GM21526 (cell line): ENCODE measurements around the gene ADAM10.

Experiments
- ATAC-seq: cut with Tn5 transposase; IDR thresholded peaks from one replicate; pipeline ENCODE4 v1.9.1; 2021; ENCODE audit warnings: moderate library complexity; ENCODE audit not compliant: unreplicated experiment, low FRiP score

Gene ADAM10

DNA sequence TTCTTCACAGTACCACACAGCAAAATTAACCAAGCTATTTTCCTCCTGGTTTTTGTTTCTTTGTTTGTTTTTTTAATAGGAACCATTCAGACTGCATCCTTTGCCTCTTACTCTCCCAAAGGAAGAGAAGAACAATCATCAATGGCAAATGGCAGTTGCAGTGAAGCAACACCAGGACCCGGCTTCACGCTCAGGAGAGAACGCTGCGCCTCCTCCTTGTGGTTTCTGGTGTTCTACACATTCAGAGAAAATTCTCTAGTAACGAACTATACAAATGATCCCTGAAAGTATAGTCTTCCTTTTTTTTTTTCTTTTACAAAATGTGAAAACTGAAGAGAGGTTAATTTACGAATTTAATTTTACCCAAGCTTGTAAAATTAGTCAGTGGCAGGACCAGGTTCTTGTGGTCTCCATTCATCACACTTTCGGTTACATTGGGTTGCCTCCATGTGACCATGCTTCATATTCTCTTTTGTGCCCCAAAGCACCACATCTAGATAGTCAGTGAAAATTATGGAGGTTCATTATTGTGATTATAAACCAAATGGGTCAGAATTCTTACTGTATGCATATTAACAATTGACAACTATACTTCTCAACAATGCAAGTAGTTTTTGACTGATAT is 11.0 kb upstream of the ADAM10 start:
- no peak for ATAC-seq

DNA sequence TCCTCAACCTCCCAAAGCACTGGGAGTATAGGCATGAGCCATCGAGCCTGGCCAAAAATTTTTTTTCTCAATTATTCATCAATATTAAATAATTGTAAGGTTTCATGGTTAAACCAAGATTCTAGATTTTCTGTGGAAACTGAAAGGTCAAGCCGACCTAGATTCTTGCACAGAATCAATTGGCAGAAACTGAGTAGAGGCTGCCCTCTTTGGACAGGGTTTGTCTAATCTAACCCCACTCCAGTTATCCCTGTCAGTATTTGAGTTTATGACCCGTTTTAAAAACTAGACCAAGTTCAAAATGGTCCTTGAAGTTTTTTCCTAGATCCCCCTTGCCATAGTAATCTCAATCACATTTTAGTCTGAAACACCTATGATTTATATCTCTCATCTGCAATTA is 8.6 kb upstream of the ADAM10 start:
- no peak for ATAC-seq

DNA sequence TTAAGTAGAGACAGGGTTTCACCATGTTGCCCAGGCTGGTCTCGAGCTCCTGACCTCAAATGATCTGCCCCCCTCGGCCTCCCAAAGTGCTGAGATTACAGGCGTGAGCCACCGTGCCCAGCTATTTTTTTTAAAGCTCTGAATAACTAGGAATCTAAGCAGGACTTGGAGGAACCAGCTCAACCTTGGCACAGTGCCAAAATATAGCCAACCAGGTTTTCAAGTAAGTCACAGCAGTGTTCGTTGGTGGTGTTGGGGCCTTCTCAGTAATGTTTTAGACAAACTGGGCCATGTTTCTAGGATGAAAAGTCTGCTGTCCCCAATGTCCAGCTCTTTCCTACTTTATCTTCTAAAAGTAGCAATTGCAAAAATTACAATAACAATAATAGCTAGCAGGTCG is 6.4 kb upstream of the ADAM10 start:
- ATAC-seq = no peak

GRCh38 chr15:58755350-58755749 is 5.8 kb upstream of the ADAM10 start:
- ATAC-seq = no peak

DNA sequence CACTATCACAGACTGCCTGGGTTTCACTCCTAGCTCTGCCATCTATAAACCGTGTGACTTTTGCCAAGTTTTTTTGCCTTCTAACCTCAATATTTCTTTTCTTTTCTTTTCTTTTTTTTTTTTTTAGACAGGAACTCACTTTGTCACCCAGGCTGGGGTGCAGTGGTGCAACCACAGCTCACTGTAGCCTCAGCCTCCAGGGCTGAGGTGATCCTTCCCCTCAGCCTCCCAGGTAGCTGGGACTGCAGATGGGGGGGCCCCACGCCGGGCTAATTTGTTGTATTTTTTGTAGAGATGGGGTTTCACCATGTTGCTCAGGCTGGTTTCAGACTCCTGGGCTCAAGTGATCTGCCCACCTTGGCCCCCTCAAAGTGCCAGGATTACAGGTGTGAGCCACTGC is 3.2 kb upstream of the ADAM10 start:
- ATAC-seq = no peak

- ATAC-seq = peak; percentile 38
Observed at GRCh38 chr15:58748852-58749531, 515 bp downstream of the ADAM10 start.

GRCh38 chr15:58748040-58748851 is 1.3 kb downstream of the ADAM10 start:
- peak; percentile 7 for ATAC-seq

DNA sequence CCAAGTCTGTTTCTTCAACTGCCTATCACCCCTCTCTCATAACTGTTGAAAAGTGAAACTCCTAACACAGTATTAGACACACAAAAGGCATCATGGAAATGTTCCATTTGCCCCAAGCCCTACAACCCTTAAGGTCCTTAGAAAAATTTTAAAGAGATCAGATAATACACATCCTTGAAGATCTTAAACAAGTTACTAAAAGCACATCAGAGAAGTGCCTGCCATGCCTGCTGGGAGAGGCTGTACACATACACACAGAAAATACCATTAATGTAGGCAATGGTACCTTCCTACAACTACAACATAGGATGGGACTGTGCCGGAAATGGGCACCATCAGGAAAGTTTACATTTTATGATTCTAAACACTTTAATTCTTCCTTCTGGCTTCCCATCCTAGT is 3.3 kb downstream of the ADAM10 start:
- no peak for ATAC-seq

GRCh38 chr15:58742819-58743502 is 6.5 kb downstream of the ADAM10 start:
- ATAC-seq = no peak

DNA sequence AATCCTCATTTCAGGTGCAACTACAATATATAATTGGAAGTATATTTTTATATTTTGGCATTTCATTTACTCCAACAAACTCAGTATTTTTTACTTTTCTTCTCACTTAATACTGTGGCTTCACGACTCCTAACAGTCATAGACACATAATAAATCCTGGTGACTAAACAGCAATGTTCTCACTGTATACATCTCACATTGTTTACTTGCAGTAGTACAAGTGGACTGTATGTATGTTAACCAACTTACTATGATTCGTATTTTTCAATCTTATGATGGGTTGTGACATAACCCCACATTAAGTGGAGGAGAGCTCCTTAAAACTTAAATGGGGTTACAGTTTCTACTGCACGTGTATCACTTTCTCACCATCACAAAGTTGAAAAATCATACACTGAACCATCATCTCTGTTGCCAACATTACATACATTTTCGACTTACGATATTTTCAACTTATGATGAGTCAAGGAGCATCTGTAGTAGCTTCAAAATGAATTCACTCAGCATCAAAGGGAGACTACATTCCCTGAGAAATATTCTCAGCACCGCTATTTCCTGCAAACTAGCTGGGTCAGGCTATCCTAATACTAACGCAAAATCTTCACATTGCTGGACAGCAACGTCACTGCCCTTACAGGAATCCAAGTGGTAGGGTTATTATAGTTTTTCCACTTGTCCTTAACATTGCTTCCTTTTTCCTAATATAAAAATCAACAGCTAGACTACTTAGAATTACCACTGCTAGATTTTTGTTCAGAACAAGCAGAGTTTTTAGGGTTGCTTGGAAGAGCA is 7.3 kb downstream of the ADAM10 start:
- ATAC-seq = no peak

GRCh38 chr15:58741032-58741431 is 8.5 kb downstream of the ADAM10 start:
- no peak for ATAC-seq

GRCh38 chr15:58740436-58740835 is 9.1 kb downstream of the ADAM10 start:
- ATAC-seq = no peak

GRCh38 chr15:58738046-58738707 is 11.3 kb downstream of the ADAM10 start:
- ATAC-seq = no peak

- ATAC-seq = no peak
Observed at GRCh38 chr15:58737298-58737697, 12.2 kb downstream of the ADAM10 start.

DNA sequence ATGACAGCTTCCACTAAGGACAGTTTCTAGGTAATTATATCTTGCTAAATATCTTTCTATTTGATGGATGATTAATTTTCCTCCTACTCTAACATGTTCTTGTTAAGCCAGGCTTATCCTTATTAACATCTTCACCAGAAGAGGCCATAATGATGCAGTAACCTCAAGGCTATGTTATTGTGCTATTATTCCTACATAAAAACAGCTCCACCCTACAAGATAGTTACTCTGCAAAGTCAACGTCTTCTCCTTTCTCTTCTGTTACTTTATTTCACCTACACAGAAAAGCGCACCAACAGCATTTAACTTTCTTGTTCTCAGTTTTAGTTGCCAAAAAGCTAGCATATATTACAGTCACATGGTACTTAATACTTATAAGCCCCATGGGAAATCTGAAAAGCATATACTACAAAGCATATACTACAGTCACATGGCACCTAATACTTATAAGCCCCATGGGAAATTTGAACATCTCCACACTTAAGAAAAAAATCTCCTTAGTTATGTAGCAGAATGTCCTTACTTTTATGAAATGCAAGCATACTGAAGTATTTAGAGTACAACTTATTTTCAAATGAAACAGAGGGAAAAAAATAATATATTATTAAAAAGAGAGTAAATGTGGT is 13.4 kb downstream of the ADAM10 start:
- ATAC-seq = no peak

DNA sequence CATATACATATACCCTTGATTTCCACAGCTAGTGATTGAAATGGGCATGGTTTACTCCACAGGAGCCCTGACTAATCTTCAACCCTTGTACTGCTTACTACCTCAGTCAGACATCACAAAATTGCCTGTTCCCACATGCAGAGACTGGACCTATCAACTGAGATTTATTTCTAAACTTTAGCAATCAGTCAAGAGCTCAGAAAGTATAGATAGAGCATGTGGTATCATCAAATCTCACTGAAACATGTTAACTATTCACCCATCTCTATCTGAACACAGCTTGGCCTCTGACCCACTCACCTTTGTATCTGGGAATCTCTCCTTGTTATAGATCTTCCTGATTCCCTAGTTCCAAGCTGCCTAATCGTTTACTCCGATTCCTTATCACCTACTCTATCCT is 14.6 kb downstream of the ADAM10 start:
- ATAC-seq = no peak

DNA sequence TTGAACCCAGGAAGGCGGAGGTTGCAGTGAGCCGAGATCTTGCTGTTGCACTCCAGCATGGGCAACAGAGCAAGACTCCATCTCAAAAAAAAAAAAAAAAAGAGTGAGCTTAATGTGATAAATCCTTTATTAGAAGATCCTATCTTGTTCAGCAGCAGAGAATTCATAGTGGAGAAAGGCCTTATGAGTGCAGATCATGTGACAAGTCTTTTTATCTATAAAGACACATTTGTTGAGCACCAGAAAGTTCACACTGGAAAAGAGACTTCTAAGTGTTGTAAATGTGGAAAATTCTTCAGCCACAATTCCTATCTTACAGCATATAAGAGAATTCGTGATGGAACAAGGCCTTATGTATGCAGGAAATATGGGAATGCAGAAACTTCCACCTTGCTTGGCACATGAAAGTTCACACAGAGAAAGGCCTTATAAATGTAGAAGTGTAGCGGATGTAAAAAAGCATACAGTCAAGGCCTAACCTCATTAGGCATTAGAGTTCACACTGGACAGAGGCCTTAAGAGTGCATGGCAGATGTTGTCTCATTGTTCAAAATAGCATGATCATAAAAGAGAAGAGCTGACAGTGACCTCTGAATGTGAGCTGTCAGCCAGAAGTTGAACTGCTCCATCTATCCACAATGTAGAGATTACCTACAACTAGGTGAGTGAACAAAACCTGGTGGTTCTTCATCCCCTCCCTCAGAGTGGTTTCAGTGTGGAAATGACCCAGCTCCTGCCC is 16.7 kb downstream of the ADAM10 start:
- no peak for ATAC-seq

DNA sequence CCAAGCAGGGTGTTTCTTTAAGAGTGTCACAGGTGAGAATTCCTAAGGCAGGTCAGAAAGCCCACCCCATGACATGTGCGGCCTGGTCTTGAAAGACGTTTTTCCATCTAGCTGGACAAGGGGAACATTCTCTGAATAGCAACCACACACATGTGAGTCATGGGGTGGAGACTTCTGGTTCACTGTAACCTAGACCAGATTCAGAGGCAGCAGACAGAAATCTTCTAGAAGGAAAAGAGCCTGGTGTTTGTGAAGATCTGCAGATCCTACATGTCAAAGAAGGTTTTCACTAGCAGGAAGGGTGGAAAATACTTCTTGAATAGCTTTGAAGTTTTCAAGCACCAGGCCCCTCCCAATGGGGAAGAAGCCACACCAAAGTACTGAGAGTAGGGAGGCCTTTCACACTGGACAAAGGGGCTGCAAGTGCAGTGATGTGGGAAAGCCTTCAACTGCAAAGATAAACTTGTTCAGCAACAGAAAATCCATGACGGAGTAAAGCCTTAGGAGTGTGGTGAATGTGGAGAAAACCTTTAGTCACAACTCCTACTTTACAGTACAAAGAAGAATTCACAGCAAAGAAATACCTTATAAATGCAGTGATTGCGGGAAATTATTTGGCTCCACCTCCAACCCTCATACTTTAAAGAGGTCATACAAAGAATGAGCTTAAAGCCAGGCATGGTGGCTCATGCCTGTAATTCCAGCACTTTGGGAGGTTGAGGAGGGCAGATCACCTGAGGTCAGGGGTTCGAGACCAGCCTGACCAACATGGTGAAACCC is 17.6 kb downstream of the ADAM10 start:
- ATAC-seq = no peak
